Skeletal muscle cell (primary cell): ENCODE data around the gene MSRB1.

Source experiments
- DNase-seq: peaks from one replicate; pipeline ENCODE4 v3.0.0-alpha.2; 2010; ENCODE audit warnings: low read depth
- H3K4me3 ChIP-seq: 2 replicates; pipeline ENCODE4 v1.5.1; 2011; ENCODE audit warnings: low read depth, mild to moderate bottlenecking, control low read depth, low read length, moderate library complexity

MSRB1 gene

DNA sequence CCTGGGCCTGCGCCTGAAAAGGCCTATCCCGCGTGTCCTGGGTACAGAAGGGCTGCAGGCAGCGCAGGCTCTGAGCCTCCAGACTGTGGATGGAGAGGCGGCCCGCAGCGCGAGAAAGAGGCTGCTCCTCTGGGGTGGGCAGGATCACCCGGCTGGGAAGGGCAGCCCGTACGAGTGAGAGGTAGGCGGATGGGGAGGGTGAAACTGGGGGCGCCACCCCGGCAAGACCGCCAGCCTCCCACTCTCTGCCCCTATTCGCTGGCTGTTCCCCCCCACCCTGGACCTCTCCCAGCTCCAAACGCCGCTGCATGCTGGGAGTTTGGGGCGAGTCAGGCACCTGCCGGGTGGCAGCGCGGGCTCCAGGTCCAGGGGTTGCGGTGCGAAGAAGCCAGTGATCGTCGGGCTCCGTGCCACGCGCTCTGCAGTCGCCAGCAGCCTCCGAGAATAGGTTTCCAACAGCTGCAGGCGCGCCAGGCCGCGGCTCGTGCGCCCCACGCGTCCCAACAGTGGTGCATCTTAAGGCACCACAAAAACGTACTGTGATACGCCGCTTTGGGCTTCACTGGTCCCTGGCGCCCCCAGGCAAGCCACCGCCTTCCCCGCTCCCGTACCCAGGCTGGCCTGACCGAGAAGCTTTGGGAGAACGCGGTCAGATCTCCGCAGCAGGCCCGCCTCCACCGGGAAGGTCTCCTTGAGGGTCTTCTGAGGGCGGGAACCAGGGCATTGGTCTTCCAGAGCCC, 37.2 kb upstream of the MSRB1 start:
- no peak overlapping the region for H3K4me3 ChIP-seq
- no peak for DNase-seq

DNA sequence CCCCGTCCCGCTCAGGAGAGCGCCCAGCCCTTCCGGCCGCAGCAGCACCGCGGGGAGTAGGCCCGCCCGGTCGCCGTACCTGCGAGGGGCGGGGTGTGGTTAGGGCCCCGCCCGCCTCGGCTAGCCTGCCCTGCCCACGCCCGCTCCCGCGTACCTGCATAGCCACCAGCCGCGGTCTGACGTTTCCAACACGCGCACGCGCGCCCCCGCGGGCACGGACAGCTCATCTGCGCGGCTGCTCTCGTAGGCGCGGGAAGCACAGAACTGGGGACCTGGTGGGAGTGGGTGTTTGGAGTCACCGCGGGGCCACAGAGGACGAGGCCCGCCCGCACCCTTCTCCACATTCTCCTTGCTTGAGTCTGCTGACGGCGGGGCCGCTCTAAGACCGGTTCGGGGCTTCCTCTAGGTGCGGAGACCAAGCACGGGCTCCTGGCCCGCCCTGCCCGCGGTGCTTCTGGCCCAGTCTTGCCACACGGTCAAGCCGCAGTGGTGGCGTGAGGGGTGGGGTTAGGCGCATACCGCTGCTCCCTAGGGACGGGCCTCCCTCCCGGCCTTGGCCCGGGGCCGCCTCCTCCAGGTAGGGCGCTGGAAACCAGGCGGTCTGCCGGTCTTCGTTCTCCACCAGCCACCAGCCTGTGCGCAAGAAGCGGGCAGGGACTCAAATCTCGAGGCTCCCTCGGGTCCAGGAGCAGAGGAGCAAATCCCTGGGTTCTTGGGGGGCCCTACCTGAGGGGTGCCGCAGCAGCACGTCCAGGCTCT, 36.5 kb upstream of the MSRB1 start:
- H3K4me3 ChIP-seq: no peak overlapping the region
- no peak for DNase-seq

DNA sequence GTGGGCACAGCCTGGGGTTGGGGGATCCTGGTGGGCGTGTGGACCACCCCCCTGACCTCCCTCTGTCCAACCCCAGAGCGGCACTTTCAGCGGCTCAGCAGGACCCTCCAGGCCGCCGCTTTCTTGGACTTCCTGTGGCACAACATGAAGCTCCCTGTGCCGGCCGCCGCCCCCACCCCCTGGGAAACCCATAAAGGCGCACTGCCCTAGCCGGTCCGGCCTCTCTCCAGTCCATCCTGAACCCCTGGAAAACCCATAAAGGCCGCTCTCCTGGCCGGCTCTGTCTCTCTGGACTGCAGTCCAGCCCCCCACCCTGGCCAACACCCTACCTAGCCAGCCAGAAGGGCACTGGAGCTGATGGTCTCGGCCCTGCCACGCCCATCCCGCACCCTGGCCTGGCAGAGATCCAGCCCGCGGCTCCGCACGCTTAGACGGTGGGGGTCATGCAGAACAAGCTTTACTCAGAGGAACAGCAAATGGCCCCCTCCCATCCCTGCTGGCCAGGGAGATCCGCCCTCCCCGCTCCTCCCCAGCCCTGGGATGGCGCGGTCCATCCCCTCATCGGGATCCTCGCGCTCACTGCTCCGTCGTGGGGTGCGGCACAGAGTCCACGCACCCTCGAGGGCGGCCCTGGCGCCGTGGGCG, 35.6 kb upstream of the MSRB1 start:
- no peak for DNase-seq
- H3K4me3 ChIP-seq: no peak overlapping the region

DNA sequence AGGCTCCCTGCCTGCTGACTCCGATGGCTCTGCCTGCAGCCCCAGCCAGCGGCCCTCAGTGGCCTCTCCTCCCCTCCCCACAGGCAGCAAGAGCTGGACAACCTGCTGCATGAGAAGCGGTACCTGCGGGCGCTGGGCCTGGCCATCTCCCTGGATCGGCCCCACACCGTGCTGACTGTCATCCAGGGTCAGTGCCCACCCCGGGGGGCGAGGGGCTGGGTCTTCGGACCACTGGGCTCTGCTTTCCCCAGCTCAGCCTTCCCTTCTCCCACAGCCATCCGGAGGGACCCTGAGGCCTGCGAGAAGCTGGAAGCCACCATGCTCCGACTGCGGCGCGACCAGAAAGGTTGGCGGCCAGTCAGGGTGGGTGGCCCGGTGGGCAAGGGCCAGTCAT, 34.9 kb upstream of the MSRB1 start:
- no peak for DNase-seq
- H3K4me3 ChIP-seq: no peak overlapping the region

DNA sequence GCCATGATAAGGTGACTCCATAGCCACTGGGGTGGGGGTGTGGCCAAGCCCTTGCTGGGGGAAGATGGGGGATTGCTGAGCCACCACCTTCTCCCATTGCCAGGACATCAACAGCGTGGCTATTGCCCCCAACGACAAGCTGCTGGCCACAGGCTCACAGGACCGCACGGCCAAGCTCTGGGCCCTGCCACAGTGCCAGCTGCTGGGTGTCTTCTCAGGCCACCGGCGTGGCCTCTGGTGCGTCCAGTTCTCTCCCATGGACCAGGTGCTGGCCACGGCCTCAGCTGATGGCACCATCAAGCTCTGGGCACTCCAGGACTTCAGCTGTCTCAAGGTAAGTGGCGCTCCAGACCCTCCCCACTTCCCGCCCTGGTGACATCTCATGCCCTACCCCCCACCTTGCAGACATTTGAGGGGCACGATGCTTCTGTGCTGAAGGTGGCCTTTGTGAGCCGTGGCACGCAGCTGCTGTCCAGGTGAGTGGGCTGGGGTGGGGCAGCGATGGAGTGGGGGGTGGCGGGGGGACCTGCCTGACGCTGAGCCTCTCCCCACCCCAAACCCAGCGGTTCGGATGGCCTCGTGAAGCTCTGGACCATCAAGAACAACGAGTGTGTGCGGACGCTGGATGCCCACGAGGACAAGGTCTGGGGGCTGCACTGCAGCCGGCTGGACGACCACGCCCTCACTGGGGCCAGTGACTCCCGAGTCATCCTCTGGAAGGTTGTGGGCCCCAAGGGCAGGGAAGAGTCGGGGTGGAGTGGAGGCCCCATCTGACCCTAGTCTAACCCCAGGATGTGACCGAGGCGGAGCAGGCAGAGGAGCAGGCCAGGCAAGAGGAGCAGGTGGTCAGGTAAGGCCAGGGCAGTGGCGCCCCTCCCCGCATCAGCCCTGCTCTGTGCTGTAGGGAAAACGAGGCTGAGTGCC, 34.2 kb upstream of the MSRB1 start:
- no peak overlapping the region for H3K4me3 ChIP-seq

DNA sequence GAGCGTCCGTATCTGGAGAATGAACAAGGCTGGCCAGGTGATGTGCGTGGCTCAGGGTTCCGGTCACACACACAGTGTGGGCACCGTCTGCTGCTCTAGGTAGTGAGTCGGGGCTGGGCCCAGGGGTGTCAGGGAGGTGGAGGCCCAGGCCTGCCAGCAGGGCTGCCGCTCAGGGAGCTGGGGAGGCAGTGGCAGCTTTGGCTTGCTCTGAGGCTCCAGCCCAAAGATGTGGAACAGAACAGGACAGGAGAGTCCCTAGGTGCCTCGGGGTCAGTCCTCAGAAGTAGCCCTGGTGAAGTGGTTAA, 33.2 kb upstream of the MSRB1 start:
- no peak overlapping the region for H3K4me3 ChIP-seq
- no peak for DNase-seq

More for the DNA sequence above, 34.2 kb upstream of the MSRB1 start:
- DNase-seq: no peak

DNA sequence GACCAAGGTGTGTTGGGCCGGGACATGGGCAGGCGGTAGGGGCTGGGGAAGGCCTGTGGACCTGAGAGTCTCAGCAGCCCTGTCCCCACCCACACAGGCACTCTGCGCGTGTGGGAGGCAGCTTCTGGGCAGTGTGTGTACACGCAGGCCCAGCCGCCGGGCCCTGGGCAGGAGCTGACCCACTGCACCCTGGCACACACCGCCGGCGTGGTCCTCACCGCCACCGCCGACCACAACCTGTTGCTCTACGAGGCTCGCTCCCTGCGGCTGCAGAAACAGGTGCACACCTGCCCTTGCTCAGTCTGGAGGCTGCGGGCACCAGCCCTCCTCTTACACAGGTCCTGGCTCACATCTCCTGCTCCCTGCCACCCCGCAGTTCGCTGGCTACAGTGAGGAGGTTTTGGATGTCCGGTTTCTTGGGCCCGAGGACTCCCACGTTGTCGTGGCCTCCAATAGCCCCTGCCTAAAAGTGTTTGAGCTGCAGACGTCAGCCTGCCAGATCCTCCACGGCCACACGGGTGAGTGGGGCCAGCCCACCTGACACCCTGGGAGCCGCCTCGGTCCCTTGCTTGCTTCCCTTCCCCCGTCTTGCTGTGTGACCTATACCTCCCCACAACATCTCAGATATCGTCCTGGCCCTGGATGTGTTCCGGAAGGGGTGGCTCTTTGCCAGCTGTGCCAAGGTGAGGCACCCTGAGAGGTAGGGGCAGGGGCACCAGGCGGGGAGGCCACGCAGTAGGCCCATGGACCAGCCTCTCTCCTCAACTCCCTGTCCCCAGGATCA, 32.6 kb upstream of the MSRB1 start:
- no peak for DNase-seq
- no peak overlapping the region for H3K4me3 ChIP-seq

DNA sequence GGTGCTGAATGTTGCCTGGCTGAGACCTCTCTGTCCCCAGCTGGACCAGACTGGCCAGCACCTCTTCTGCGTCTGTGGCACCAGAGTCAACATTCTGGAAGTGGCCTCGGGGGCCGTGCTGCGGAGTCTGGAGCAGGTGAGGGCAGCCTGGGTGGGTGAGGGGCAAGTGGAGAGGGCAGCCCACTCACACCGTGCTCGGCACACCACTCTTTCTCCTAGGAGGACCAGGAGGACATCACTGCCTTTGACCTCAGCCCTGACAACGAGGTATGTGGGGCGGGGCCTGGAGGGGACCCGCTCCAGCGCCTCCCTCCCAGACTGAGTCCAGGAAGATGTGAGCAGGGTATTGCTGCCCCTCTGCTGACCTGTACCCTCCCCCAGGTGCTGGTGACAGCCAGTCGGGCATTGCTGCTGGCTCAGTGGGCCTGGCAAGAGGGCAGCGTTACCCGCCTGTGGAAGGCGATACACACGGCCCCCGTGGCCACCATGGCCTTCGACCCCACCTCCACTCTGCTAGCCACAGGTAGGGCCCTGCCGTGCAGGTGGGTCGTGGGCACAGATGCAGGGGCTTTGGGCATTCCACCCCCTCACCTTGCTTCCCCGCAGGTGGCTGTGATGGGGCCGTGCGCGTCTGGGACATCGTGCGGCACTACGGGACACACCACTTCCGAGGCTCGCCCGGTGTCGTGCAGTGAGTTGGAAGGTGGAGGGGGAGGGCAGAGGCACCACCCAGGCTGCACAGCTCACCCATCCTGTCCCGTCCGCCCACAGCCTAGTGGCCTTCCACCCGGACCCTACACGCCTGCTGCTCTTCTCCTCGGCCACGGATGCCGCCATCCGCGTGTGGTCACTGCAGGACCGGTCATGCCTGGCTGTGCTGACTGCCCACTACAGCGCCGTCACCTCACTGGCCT, 31.4 kb upstream of the MSRB1 start:
- no peak for DNase-seq

DNA sequence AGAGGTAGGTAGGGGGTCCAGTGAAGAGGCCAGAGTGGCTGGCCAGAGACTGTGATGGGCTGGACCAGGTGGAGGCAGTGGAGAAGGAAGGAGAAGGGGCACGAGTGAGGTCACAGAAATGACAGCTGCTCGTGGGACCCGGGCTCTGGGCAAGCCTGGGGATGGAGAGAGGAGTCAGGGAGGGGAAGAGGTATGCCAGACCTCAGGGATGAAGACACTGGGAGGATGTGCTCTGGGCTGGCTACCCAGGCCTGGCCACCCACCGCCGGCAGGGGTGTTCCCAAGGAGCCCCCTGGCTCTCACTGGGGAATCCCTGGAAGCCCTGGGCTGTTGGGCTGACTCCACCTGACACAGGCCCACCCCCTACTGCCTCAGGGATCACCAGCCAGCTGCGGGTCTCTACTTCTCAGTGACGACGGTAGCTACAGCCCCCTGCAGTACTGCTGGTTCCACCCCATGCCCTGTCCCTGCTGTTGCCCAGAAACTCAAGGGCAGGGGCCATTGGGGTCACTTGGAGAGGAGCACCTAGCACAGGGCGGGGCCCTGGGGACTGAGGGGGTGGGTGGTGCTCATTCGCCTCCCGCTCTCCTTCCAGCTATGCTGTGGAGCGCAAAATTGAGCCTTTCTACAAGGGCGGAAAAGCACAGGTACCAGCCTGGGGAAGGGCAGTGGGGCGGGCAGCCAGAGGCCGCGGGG, 30.6 kb upstream of the MSRB1 start:
- no peak for DNase-seq
- no peak overlapping the region for H3K4me3 ChIP-seq

More for the DNA sequence above, 31.4 kb upstream of the MSRB1 start:
- no peak overlapping the region for H3K4me3 ChIP-seq

DNA sequence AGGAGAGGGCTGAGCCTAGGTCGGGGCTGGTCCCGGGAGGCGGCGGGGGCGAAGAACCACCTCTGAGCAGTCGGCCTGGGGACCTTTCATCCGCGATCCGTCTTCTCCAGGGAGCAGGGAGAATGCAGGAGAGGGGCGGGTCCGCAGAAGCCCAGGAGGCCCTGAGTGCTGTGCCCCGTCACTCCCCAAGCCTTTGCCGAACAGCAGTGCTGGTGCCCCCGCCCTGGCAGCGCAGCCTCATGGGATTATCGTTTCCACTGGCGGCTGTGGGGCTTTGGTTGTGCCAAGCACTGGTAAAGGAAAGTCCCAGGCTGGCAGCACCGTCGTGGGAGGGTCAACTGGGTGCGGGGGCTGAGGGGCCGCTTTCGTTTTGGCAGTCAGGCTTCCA, 29.5 kb upstream of the MSRB1 start:
- no peak for DNase-seq
- H3K4me3 ChIP-seq: peak overlapping the region; percentile 93

DNA sequence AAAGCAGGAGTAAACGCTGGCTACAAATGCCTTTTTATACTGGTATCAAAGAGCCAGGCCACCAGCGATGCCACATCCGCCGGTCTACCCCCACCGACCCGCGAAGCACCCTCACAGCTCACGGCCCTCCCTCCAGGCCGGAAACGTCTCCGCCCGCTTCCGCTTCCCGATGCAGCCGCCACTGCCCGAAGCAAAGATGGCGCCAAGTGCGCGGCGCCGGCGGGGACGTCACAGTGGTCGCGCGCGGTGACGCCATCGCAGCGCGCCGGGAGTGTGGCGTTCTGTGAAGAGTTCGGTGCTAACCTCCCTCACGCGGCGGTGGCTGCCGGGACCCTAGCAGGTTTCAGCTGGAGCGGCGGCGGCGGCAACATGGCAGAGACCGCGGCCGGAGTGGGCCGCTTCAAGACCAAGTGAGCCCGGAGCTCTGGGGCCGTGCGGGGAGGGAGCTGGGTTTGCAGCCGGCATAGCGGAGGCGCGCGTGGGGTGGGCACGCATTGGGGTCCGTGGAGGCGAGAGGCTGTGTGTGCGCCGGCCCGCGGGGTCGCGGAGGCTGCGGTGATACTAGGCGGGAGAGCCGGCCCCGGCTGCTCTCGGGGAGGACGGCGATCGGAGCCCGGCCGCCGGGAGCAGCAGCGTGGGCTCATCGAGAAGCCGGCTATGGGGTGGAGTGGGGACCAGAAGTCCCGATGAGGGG, 28.9 kb upstream of the MSRB1 start, which contains the start of gene TBL3:
Gene TBL3 (plus strand): TSS at position 258 of the 694 bp plus-strand sequence. CDS start 112 bp downstream, at position 370.
- H3K4me3 ChIP-seq: peak within 1 kb of the TSS; percentile 93
- peak; percentile 82 for DNase-seq

DNA sequence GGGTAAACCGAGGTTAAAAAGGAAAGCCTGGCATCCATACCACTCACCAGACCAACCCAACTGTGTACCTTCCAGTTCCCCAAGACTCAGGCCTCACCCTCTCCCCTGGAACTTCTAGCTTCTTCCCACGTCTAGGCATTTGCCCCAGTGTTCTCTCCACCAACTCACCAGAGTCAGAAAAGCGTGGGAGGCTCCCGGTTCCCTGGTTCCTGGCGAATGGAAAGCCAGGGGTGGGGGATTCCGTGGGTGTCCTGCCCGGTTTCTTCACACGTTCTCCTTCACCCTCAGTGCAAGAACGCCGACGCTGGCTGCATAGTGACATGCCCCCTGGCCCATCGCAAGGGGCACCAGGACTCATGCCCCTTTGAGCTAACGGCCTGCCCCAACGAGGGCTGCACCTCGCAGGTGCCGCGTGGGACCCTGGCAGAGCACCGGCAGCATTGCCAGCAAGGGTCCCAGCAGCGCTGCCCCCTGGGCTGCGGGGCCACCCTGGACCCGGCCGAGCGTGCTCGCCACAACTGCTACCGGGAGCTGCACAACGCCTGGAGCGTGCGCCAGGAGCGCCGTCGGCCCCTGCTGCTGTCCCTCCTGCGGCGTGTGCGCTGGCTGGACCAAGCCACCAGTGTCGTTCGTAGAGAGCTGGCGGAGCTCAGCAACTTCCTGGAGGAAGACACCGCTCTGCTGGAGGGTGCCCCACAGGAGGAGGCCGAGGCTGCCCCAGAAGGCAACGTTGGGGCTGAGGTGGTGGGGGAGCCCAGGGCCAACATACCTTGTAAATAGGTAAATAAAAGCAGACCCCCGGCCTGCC, 25.4 kb upstream of the MSRB1 start:
- DNase-seq: no peak
- H3K4me3 ChIP-seq: no peak overlapping the region

DNA sequence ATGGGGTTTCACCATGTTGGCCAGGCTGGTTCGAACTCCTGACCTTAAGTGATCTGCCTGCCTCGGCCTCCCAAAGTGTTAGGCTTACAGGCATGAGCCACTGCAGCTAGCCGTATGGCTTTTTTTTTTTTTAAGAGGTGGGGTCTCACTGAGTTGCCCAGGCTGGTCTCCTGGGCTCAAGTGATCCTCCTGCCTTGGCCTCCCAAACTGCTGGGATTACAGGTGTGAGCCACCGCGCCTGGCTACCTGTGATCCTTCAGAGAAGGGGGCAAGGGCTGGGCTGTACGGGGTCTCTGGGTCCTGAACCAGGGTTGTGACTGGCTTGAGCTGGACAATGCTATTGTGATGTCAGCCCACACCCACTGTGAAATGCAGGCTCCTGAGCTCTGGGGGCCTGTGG, 23.5 kb upstream of the MSRB1 start, which contains the start of gene RNF151:
Gene RNF151 (plus strand): TSS at position 397 of the 400 bp plus-strand sequence. CDS start 26 bp downstream, outside the sequence.
- DNase-seq: no peak
- peak within 1 kb of the TSS; percentile 68 for H3K4me3 ChIP-seq

DNA sequence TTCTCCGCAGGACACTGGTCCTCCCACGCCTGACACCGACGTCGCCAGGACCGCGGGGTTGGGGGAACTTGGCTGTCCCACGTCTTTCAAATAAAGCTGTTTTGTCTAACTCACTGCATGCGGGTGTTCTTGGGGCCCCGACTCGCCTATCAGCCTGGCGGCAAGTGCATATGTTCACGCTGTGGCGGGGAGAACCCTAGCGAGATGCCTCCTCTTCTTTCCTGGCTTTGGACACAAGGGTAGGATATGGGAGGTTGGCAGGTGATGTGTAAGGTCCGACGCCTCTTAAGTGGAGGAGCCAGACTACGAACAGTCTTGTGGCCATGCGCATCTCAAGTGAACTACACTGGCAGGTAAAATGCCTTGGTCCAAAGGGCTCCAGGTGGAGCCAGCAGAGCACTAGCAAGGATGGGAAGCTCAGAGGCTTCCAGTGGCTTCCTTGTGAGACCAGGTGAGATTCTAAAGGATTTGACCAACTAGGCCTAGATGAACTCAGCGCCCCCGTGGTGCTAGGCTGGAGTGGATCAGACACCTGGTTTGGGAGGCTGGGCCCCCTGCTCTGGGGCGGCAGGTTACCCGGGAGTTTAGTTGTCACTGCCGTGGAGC, 22.5 kb upstream of the MSRB1 start:
- no peak for DNase-seq
- H3K4me3 ChIP-seq: peak overlapping the region; percentile 68
